NCI-H1417 treated with DMSO at 0.1 percent for 48 hours (cell line): ENCODE data around the gene NLRX1.
"Not testable (repeated sequence)": the region's sequence is repeated elsewhere in the genome, so short reads cannot be mapped to it uniquely, and the experiment has no call there.

Experiments used
- DNase-seq: peaks from one replicate; lab custom pipeline; 2025; lab: John Stamatoyannopoulos, UW

The NLRX1 gene, protein sequence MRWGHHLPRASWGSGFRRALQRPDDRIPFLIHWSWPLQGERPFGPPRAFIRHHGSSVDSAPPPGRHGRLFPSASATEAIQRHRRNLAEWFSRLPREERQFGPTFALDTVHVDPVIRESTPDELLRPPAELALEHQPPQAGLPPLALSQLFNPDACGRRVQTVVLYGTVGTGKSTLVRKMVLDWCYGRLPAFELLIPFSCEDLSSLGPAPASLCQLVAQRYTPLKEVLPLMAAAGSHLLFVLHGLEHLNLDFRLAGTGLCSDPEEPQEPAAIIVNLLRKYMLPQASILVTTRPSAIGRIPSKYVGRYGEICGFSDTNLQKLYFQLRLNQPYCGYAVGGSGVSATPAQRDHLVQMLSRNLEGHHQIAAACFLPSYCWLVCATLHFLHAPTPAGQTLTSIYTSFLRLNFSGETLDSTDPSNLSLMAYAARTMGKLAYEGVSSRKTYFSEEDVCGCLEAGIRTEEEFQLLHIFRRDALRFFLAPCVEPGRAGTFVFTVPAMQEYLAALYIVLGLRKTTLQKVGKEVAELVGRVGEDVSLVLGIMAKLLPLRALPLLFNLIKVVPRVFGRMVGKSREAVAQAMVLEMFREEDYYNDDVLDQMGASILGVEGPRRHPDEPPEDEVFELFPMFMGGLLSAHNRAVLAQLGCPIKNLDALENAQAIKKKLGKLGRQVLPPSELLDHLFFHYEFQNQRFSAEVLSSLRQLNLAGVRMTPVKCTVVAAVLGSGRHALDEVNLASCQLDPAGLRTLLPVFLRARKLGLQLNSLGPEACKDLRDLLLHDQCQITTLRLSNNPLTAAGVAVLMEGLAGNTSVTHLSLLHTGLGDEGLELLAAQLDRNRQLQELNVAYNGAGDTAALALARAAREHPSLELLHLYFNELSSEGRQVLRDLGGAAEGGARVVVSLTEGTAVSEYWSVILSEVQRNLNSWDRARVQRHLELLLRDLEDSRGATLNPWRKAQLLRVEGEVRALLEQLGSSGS

DNA sequence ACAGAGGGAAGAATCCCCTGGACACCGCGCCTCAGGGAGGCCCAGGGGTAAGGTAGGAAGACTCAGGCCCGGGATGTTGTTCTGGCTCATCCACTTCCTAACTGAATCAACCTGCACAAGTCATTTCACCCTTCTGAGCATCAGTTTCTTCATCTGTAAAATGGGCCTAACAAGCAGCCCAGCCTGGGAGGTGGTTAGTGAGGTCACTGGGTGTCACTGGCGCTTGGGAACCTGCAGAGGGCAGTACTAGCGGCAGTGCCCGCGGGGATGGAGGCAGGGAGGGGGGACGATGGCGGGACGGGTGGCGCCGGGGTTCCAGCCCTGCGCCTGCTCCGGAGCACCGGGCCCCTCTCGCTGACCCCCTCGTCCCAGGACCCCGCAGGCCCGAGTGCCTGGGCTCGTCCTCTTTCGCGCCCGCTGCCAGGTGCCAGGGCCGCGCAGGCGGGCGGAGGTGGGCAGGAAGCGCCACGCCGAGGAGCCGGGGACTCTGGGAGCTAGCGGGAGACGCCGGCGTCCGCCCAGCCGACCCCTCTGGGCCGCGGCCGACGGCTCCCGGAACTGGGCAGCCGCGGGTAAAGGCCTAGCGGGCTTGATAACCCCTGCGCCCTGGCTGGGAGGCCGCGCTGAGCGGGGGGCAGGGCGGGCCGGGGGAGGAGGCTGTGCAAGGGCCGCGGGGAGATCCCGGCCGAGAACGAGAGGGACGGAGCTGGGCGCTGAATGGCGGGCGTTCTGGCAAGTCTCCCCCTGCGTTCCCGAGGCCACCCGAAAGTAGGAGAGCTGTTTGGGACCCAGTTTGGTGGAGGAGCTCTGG is at the start of gene NLRX1:
Gene NLRX1, plus strand, starts transcription at position 255 of the 811 bp plus-strand sequence. CDS start 2,679 bp downstream, outside the sequence.
- DNase-seq, result peak; percentile 47

- no peak for DNase-seq
Observed at GRCh38 chr11:119118946-119119345, 49.6 kb upstream of the NLRX1 start.

DNA sequence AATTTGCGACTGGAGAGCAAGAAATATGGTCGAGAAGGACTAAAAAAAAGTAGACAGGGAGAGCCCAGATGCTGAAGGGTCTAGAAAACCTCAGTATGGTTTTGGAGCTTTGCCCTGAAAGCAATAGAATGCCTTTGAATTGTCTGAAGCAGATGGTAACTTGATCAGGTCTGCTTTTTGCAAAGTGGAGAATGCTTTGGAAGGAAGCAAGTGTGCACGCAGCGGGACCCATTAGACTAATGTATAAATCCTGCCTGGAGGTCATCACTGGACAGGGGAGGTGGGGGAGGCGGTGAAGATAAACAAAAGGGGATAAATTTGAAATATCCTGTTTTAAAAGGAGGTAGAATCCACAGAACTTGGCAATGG is 47.9 kb upstream of the NLRX1 start:
- DNase-seq, result no peak

GRCh38 chr11:119121008-119121810 is 47.3 kb upstream of the NLRX1 start, which contains the start of gene HINFP:
TSS of gene HINFP (plus strand) at chr11:119121580. CDS start at chr11:119126945, 5,365 bp downstream.
- peak; percentile 94 for DNase-seq

- DNase-seq, result no peak
Observed at GRCh38 chr11:119121811-119122124, 46.8 kb upstream of the NLRX1 start.

DNA sequence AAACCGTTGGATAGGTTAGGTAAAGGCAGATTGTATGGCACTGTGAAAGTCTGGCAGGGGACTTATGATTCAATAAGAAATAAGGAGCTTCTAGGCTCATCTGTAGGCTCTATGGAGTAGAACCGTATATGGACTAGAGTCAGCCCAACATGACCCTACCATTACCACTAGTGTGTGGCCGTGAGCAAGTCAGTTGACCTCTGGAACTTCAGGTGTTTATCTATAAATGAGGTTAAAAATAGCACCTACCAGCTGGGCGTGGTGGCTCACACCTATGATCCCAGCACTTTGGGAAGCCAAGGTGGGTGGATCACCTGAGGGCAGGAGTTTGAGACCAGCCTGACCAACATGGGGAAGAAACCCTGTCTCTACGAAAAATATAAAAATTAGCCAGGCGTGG is 42.7 kb upstream of the NLRX1 start:
- DNase-seq, result no peak

- DNase-seq, result no peak
Observed at GRCh38 chr11:119126675-119127268, 41.8 kb upstream of the NLRX1 start.

DNA sequence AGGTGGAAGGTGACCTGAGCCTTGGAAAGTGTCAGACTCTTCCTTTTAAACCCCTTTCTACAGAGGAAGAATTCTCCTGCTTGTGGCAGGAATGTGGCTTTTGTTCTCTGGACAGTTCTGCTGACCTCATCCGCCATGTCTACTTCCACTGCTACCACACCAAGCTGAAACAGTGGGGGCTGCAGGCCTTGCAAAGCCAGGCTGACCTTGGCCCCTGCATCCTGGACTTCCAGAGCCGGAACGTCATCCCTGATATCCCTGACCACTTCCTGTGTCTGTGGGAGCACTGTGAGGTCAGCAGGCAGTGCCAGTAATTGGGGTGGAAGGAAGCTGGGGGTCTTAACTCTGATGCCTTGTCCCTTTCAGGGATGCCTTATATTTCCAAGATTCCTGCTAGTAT is 37.9 kb upstream of the NLRX1 start:
- DNase-seq, result no peak

GRCh38 chr11:119134389-119134978 is 34.0 kb upstream of the NLRX1 start:
- no peak for DNase-seq

DNA sequence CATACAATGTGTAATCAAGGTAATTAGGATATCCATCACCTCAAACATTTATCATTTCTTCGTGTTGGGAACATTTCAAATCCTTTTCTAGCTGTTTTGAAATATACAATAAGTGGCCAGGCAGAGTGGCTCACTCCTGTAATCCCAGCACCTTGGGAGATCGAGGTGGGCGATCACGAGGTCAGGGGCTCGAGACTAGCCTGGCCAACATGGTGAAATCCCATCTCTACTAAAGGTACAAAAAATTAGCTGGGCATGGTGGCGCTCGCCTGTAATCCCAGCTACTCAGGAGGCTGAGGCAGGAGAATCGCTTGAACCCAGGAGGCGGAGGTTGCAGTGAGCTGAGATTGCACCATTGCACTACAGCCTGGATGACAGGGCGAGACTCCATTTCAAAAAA is 29.2 kb upstream of the NLRX1 start:
- DNase-seq, result not testable (repeated sequence)

DNA sequence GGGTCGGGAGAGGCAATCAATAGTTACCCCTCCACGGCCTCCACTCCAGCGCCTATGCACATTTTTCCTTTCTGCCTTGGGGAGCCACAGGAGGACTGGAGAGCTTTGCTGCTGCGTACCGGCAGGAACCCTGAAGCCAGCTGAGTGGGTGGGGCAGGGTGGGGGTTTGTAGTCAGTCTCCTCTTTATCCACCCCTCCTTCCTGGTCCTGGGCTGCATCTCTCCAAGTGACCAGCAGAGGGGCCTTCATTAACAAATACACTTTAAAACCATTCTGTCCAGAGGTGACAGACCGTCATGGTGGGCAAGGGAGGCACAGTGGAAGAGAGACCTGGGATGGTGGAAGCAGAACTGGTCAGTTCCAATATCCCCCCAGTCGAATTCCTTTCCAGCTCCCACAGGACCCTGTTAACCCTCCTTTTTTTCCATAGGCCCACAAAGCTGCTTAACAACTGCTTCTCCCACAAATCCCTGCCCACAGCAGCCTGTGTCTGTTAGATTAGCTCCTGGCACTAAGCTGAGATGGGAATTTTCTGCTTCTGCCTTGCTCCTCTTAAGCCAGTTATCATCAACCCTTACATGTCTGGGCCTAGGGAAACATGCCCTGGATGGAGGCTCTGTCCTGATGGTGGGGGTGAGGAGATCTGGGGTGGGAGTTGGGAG is 23.6 kb upstream of the NLRX1 start:
- DNase-seq, result peak; percentile 11

GRCh38 chr11:119145551-119145950 is 23.0 kb upstream of the NLRX1 start:
- no peak for DNase-seq

DNA sequence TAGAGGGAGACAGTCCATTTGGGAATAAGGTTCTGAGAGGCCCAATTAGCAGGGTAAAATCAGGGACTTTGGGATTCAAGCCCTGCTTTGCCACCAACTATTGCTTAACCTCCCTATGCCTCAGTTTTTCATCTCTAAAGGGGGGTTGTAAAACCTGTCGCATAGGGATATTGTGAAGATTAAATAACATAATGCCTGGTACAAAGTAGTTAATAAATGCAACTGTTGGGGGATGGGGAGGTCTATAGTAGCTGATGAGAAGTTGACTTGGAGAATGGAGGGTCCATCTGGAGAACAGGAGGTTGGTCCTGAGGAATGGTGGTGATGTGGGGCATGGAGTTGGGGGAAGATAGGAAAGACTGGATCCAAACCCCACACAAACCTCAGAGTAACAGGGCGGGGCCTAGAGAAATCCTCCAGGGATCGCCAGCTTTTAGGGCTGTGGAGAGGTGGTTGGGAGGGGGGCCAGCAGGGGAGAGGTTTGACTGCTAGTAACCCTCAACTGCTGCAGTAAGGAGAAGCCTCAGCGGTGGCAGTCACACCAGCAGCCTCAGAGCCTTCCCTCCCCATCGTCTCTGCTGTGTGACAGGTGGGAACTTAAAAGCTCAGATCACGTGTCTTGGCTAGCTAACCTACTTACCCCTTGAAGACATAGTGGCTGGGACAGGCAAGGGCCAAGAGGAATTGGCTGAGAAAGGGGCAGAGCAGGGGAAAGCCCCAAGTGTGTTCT is 20.8 kb upstream of the NLRX1 start:
- no peak for DNase-seq

DNA sequence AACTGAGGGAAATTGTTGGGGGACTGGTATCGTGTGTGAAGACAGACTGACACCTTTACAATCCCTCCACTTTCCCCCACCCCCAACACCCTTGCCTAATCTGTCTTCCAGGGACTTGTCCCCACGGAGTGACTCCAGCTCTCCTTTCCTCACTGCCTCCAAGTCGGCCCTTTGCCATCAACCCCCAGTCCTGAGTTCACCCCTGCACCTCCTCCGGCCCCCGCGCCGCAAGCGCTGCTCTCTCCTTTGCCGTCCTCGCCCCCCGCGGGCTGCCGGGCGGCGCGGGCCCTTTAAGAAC is 19.9 kb upstream of the NLRX1 start:
- DNase-seq, result no peak

DNA sequence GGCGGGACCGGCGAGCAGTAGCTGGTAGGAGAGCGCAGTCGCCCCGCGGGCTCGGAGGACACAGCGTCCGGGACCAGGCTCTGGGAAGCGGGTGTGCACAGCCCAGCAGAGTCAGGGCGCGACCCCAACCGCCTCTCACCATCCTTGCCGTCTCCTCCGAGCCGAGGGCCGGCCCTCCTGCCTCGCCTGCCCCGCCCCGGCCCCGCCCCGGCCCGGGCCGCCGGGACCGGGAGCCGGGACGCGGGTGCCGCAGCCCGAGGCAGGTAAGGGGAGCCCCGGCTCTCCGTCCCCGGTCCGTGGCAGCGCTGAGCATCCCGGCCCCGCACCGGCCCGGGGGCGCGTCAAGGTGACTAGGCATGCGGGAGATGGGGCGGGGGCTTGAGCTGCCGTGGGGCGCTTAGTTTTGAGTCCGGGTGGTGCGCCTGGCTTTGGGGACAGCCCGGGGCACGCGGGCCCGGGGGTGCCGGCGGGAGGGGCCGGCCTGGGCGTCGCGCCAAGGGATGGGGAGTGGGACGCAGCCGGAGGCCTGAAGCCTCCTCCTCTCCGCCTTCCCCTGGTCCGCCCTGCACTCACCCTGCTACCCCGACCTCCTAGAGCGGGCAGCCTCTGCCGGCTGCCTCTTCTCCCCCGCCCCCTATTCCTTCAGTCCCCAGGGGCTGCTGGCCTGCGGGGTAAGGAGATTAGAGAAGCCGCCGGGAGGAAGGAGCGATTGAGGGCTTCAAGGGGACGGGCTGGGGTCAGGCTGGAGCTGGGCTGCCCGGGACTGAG is 19.3 kb upstream of the NLRX1 start, which contains the start of gene ABCG4:
Gene ABCG4, plus strand, starts transcription at position 35 of the 768 bp plus-strand sequence. CDS start 914 bp downstream, outside the sequence.
- DNase-seq, result no peak

- DNase-seq, result no peak
Observed at GRCh38 chr11:119149786-119150275, 18.7 kb upstream of the NLRX1 start.

GRCh38 chr11:119152043-119152442 is 16.5 kb upstream of the NLRX1 start:
- no peak for DNase-seq

GRCh38 chr11:119152604-119153003 is 15.9 kb upstream of the NLRX1 start:
- DNase-seq, result no peak
